ENCODE measurements around the gene PRMT3.

- no peak for TF ChIP-seq TCF12 (IDR thresholded peaks at IDR 0.05; ENCODE audit: low read depth)
- TF ChIP-seq EP300 (IDR thresholded peaks at IDR 0.05; ENCODE audit: borderline replicate concordance) = no peak
- TF ChIP-seq MAX (IDR thresholded peaks at IDR 0.05) = no peak
- TF ChIP-seq RAD21 (IDR thresholded peaks at IDR 0.05; ENCODE audit: low read depth) = no peak
- no peak for TF ChIP-seq FOXM1 (IDR thresholded peaks at IDR 0.05; ENCODE audit: borderline replicate concordance, low read depth)
- no peak for TF ChIP-seq REST (IDR thresholded peaks at IDR 0.05; ENCODE audit: low read depth)
Measured at GRCh38 chr11:20399498-20399897, 12.0 kb downstream of the PRMT3 start.

Data from Ishikawa (cell line).